Epithelial cell of proximal tubule (primary cell): ENCODE measurements around the gene APELA. TPM values are rescaled to one million over a fixed set of nuclear protein-coding genes. Genes with fewer than 3 reads are reported as not detected.
"Not testable (repeated sequence)": the region's sequence is repeated elsewhere in the genome, so short reads cannot be mapped to it uniquely, and the experiment has no call there.

Experiments used
- DNase-seq: peaks from one replicate; pipeline ENCODE4 v3.0.0-alpha.2; 2011; ENCODE audit warnings: low read depth
- H3K4me3 ChIP-seq: 2 replicates; pipeline ENCODE4 v1.5.1; 2011; ENCODE audit warnings: low read depth, mild to moderate bottlenecking, low read length
- CTCF ChIP-seq: conservative IDR thresholded peaks from 2 replicates; pipeline ENCODE4 v1.5.1; 2012; ENCODE audit warnings: low read depth, mild to moderate bottlenecking, low read length
- total RNA-seq: library from RNA; depleted of rRNA; stranded (reverse); fragments of >200 nt; gene quantifications from 2 replicates; pipeline ENCODE4 v1.2.3, GENCODE V29; 2015

Gene APELA
- total RNA-seq, 1 donor from 2014 or later, result not detected

GRCh38 chr4:164913506-164913905 lies 36.5 kb downstream of the APELA start:
- peak; percentile 41 for TF ChIP-seq CTCF
- not testable (repeated sequence) for H3K4me3 ChIP-seq, DNase-seq

- no peak for TF ChIP-seq CTCF
- H3K4me3 ChIP-seq, result no peak overlapping the region
- DNase-seq, result no peak
These were observed 42.0 kb downstream of the APELA start for GRCh38 chr4:164918956-164919355.

GRCh38 chr4:164924670-164925238 lies 47.8 kb downstream of the APELA start:
- no peak overlapping the region for H3K4me3 ChIP-seq
- DNase-seq, result no peak
- TF ChIP-seq CTCF, result no peak

GRCh38 chr4:164926301-164926700 lies 49.3 kb downstream of the APELA start:
- no peak for DNase-seq
- H3K4me3 ChIP-seq, result no peak overlapping the region
- no peak for TF ChIP-seq CTCF

GRCh38 chr4:164927101-164927500 lies 50.1 kb downstream of the APELA start:
- not testable (repeated sequence) for DNase-seq

GRCh38 chr4:164930647-164931046 lies 53.7 kb downstream of the APELA start:
- no peak for TF ChIP-seq CTCF
- no peak for DNase-seq
- no peak overlapping the region for H3K4me3 ChIP-seq

More at GRCh38 chr4:164927101-164927500, 50.1 kb downstream of the APELA start:
- not testable (repeated sequence) for H3K4me3 ChIP-seq

- DNase-seq, result no peak
- TF ChIP-seq CTCF, result no peak
- no peak overlapping the region for H3K4me3 ChIP-seq
These were observed 54.8 kb downstream of the APELA start for GRCh38 chr4:164931551-164932324.
